ENCODE results near the gene DCAF5. TPM values are rescaled to one million over a fixed set of nuclear protein-coding genes. Genes with fewer than 3 reads are reported as not detected.

Gene DCAF5
- total RNA-seq, 4 donors from 2014 or later = 36.4 to 47.7 (median 40.2) TPM

DNA sequence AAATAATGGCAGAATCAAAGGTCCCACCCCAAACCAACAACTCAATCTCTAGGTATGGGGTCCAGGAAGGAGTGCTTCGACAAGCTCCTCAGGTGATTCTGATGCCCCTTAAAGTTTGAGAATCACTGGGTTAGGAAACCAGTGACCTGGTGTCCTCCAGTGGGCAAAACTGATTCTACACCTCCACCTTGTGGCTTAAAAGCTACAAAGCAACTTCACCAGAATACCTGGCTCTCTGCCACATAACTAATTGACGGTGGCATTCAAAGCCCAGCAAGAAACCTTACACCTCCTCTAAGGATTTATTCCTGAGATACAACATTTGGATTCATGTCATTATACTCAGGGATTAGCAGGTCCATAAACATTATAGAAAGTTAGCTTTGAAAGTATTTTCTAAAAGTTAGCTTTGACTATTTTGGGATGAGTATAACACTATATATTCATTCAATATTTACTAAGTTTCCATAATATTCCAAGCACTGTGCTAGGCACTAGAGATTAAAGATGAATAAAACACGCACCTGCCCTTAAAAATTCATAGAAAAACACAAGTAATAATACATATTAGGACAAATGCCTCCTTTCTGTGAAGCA is 45.4 kb downstream of the DCAF5 start:
- TF ChIP-seq, protein P1, sequence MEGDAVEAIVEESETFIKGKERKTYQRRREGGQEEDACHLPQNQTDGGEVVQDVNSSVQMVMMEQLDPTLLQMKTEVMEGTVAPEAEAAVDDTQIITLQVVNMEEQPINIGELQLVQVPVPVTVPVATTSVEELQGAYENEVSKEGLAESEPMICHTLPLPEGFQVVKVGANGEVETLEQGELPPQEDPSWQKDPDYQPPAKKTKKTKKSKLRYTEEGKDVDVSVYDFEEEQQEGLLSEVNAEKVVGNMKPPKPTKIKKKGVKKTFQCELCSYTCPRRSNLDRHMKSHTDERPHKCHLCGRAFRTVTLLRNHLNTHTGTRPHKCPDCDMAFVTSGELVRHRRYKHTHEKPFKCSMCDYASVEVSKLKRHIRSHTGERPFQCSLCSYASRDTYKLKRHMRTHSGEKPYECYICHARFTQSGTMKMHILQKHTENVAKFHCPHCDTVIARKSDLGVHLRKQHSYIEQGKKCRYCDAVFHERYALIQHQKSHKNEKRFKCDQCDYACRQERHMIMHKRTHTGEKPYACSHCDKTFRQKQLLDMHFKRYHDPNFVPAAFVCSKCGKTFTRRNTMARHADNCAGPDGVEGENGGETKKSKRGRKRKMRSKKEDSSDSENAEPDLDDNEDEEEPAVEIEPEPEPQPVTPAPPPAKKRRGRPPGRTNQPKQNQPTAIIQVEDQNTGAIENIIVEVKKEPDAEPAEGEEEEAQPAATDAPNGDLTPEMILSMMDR (IDR thresholded peaks at IDR 0.05; ENCODE audit: low read depth) = no peak

DNA sequence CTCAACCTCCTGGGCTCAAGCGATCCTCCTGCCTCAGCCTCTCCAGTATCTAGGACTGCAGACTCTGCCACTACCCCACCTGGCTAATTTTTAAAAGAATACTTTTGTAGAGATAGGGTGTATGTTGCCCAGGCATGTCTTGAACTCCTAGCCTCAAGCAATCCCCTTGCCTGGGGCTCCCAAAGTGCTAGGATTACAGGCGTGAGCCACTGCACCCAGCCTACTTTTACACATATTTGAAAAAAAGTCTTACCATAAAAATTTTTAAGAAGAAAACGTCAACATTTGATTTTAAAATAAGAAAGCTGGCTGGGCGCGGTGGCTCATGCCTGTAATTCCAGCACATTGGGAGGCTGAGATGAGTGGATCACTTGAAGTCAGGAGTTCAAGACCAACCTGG is 46.5 kb downstream of the DCAF5 start:
- TF ChIP-seq, protein P1 (IDR thresholded peaks at IDR 0.05; ENCODE audit: low read depth) = no peak

DNA sequence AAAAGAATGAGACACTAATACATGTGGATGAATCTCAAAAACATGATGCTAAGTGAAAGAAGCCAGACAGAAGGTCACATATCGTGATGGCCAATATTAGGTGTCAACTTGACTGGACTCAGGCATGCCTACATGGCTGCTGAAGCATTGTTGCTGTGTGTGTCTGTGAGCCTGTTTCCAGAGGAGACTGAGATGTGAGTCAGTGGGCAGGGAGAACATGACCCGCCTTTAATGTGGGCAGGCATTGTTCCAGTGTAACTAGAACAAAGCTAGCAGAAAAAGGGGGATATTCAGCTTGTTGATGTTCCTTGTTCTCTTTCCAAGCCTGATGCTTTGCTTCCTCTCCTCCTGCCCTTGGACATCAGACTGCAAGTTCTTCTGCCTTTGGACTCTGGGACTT is 47.6 kb downstream of the DCAF5 start:
- TF ChIP-seq, protein P1 (IDR thresholded peaks at IDR 0.05; ENCODE audit: low read depth) = no peak

- TF ChIP-seq, protein P1 (IDR thresholded peaks at IDR 0.05; ENCODE audit: low read depth) = no peak
Observed at GRCh38 chr14:69101331-69101826, 51.5 kb downstream of the DCAF5 start.

GRCh38 chr14:69097974-69098373 is 54.9 kb downstream of the DCAF5 start:
- TF ChIP-seq, protein P1 (IDR thresholded peaks at IDR 0.05; ENCODE audit: low read depth) = no peak

DNA sequence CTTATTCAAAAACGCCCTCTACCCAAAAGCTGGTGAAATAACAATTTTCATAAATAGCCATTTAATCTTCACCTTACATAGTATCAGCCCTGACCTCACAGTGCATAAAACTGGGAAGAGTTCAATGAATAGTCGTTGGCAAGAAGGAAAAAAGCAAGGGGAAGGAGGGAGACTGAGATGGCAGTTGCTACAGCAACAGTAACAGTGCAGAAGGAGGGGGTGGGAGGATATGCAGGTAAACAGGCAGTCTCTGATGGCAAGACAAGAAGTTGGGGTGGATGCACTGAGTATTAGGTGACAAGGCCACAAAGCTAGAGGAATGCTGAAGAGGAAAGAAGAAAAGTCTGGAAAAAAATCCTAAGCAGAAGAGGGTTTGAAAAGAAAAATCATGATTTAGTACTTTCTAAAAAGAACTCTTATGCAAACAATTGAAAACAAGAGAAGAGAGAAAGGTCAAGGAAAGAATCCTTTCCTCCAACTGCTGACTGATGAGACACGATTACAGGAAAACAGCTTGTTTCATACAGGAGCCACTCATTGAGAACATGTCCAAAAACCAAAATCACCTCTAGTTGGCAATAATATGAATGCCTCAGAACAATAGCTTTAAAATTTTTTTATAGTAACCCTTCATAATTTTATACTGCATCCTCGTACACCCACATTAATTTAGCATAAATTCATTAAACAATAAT is 56.0 kb downstream of the DCAF5 start:
- TF ChIP-seq, protein P1 (IDR thresholded peaks at IDR 0.05; ENCODE audit: low read depth) = no peak

GRCh38 chr14:69096246-69096645 is 56.7 kb downstream of the DCAF5 start:
- TF ChIP-seq, protein P1 (IDR thresholded peaks at IDR 0.05; ENCODE audit: low read depth) = no peak

Data from subcutaneous adipose tissue (tissue), 4 donors.